Activated T-helper 2 cell treated with anti-CD3 and anti-CD28 coated beads, Interferon-gamma antibody, Interleukin-2, Interleukin-4, amounts not matched to agents 10 μg/mL and 5 μg/mL and 100 μg/mL, durations not matched to agents 14 hours and 24 hours and 36 hours (primary cell): Measurements from ENCODE around the gene NOG. TPM values are rescaled to one million over a fixed set of nuclear protein-coding genes. Genes with fewer than 3 reads are reported as not detected.

Experiments used
- DNase-seq: peaks from one replicate; pipeline ENCODE4 v3.0.0; 2021; ENCODE audit warnings: low spot score
- H3K27ac Mint-ChIP-seq: one replicate; pipeline ENCODE4 v1.8.0; 2021; ENCODE audit warnings: mixed read lengths
- H3K27me3 Mint-ChIP-seq: one replicate; pipeline ENCODE4 v1.8.0; 2021; ENCODE audit warnings: low read depth, mixed read lengths
- H3K36me3 Mint-ChIP-seq: one replicate; pipeline ENCODE4 v1.8.0; 2021; ENCODE audit warnings: low read depth, mixed read lengths
- H3K4me1 Mint-ChIP-seq: one replicate; pipeline ENCODE4 v1.8.0; 2021; ENCODE audit warnings: low read depth, mixed read lengths
- H3K4me3 Mint-ChIP-seq: one replicate; pipeline ENCODE4 v1.8.0; 2021; ENCODE audit warnings: low read depth, mild to moderate bottlenecking, moderate library complexity, mixed read lengths
- H3K9me3 Mint-ChIP-seq: one replicate; pipeline ENCODE4 v1.8.0; 2021; ENCODE audit warnings: mixed read lengths
- intact Hi-C: fragments of 100-400 bp; cut with micrococcal nuclease; formaldehyde crosslinking; loops from one replicate; pipeline ENCODE4 v1.15.1; 2023
- total RNA-seq: library from RNA; stranded (reverse); gene quantifications from 2 replicates; pipeline ENCODE4 v1.2.3, GENCODE V29; 2022

Gene NOG
- not detected in 2 replicates for total RNA-seq

DNA sequence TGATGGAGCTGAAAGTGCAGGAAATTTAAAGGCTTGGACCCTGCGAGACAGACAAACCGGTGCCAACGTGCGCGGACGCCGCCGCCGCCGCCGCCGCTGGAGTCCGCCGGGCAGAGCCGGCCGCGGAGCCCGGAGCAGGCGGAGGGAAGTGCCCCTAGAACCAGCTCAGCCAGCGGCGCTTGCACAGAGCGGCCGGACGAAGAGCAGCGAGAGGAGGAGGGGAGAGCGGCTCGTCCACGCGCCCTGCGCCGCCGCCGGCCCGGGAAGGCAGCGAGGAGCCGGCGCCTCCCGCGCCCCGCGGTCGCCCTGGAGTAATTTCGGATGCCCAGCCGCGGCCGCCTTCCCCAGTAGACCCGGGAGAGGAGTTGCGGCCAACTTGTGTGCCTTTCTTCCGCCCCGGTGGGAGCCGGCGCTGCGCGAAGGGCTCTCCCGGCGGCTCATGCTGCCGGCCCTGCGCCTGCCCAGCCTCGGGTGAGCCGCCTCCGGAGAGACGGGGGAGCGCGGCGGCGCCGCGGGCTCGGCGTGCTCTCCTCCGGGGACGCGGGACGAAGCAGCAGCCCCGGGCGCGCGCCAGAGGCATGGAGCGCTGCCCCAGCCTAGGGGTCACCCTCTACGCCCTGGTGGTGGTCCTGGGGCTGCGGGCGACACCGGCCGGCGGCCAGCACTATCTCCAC is at the start of gene NOG:
TSS of gene NOG (plus strand) at position 54 of the 674 bp plus-strand sequence. CDS start at position 579, 525 bp downstream.
- intact Hi-C loops: loop anchor here (2.0 to 10.0 kb wide), 2 partner anchors 85 to 351 kb away; no protein-coding TSS in a partner anchor
- no peaks in the 10 kb centered on the region for H3K9me3 Mint-ChIP-seq
- H3K27ac Mint-ChIP-seq: no peak within 1 kb of the TSS
- H3K36me3 Mint-ChIP-seq: no peaks in the 10 kb centered on the region
- H3K27me3 Mint-ChIP-seq: peaks cover 62% of the 10 kb centered on the region
- DNase-seq: peak; percentile 24
- H3K4me3 Mint-ChIP-seq: peak within 1 kb of the TSS; percentile 64
- peaks cover 23% of the 10 kb centered on the region for H3K4me1 Mint-ChIP-seq

DNA sequence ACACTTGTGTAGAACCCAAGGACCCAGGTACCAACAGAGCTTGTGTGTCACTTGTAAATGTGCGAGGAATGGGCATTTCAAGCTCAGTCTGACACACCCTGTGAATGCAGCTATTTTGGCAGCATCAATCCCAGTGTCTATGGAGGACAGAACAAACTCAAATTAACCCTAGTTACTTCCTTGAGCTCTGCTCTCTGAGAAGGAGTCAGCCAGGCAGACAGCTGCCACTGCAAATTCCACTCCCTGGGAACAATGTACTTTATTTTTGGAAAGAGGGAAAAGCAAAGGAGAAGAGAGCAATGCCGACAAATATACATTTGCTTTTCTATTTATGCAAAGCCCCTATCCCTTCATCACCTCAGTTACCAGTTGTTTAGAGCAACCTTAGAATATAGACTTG is 48.4 kb upstream of the NOG start:
- Mint-ChIP-seq H3K27ac (no peak overlapping the region), H3K4me1 (no peaks in the 10 kb centered on the region), H3K27me3 (no peaks in the 10 kb centered on the region), H3K4me3 (no peak overlapping the region), H3K36me3 (no peaks in the 10 kb centered on the region), H3K9me3 (no peaks in the 10 kb centered on the region)
- DNase-seq: no peak
- intact Hi-C loops: no loop called here

DNA sequence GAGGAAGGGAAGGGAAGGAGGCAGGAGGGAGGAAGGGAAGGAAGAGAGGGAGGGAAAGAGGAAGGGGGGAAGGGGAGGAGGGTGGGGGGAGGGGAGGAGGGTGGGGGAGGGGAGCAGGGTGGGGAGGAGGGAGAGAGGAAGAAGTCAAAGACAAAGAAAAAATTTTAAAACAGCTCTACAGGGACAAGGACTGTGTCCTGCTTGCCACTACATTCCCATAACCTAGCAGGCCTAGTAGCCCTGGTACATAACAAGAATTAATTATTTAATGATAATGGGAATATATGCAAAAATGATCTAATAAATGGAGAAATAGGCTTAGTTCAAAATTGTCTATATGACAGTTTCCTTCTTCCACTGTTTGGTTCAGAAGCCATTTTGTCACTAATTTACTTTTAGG is 47.6 kb upstream of the NOG start:
- Mint-ChIP-seq H3K4me1 (no peaks in the 10 kb centered on the region), H3K9me3 (no peaks in the 10 kb centered on the region), H3K36me3 (no peaks in the 10 kb centered on the region), H3K27me3 (no peaks in the 10 kb centered on the region), H3K27ac (no peak overlapping the region), H3K4me3 (no peak overlapping the region)
- intact Hi-C loops: no loop called here
- DNase-seq: no peak

DNA sequence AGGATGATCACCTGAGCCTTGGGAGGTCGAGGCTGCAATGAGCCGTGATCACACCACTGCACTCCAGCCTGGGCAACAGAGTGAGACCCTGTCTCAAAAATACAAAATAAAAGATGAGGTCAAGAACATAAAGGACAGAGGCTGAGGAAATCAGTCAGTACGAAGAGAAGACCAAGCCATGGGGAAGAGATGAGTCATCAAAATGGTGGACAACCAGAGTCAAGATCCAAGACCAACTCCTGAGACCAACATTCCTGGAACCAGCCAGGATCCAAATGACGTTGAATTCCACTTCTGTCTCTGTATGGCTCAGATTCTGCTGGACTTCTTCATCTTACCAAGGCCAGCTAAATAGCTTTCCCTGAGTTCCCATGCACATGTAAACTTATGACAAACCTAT is 44.8 kb upstream of the NOG start:
- Mint-ChIP-seq H3K36me3 (no peaks in the 10 kb centered on the region), H3K4me1 (no peaks in the 10 kb centered on the region), H3K9me3 (peaks cover 6% of the 10 kb centered on the region), H3K27ac (no peak overlapping the region), H3K27me3 (no peaks in the 10 kb centered on the region), H3K4me3 (no peak overlapping the region)
- DNase-seq: no peak
- intact Hi-C loops: no loop called here

DNA sequence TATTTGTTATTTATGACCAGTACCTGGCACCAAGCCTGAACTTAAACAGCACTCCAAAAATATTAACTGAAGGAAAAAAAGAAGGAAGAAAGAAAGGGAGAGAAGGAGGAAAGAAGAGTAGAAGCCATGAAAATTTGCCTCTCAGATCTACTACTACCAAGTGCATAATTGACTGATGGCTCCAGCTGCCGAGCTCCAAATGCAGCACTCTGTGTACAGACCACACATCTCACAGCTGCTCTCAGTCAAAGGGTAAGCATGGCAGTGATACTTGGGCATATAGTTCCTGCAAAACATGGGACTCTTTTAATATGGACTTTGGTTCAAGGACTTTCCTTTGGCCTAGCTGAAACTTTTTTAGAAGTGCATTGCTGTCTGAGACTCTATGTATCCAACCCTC is 44.0 kb upstream of the NOG start:
- intact Hi-C loops: no loop called here
- H3K4me3 Mint-ChIP-seq: no peak overlapping the region
- H3K27ac Mint-ChIP-seq: no peak overlapping the region
- no peak for DNase-seq
- no peaks in the 10 kb centered on the region for H3K36me3 Mint-ChIP-seq
- H3K27me3 Mint-ChIP-seq: no peaks in the 10 kb centered on the region
- H3K9me3 Mint-ChIP-seq: peaks cover 6% of the 10 kb centered on the region
- H3K4me1 Mint-ChIP-seq: no peaks in the 10 kb centered on the region

DNA sequence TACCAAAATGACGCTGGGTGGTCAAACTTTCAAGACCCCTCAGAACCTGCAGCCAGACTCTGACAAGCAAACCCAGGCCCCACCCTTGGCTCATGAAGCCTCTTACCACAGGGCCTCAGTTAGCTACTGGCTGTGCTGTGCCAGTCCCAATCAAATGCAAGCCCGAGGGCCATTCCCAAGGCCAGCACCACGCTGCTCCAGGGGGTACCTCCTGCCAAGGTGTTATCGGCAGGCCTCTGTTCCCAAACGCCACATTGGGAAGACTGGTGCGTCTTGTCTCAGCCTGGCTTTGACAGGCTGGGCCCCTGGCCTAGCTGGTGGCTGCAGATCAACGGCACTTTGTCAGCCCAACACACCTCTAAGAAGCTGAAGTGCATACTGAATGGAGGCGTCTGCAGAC is 35.8 kb upstream of the NOG start:
- Mint-ChIP-seq H3K4me1 (no peaks in the 10 kb centered on the region), H3K4me3 (no peak overlapping the region)
- intact Hi-C loops: no loop called here

DNA sequence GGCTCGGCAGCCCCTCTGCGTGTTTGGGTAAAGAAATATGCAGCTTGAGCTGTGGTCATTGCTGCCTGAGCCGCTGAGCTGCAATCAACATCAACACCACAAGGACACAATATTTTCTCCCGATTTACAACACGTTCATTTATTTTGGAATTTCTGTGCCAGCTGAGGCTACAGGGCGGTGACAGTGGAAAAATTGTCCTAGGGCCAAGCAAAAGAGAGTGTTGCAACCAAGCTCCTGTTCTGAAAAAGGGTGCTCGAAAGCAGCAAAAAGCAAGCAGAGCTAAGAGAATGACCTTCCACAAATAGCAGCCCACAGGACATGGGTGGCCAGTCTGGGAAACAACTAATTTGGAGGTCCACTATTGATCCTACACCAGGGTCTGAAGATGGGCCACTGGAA is 35.4 kb upstream of the NOG start:
- Mint-ChIP-seq H3K4me3 (no peak overlapping the region), H3K9me3 (no peaks in the 10 kb centered on the region), H3K4me1 (no peaks in the 10 kb centered on the region), H3K36me3 (no peaks in the 10 kb centered on the region), H3K27me3 (no peaks in the 10 kb centered on the region), H3K27ac (no peak overlapping the region)
- DNase-seq: no peak
- intact Hi-C loops: no loop called here

More for the DNA sequence above, 35.8 kb upstream of the NOG start:
- DNase-seq: no peak
- Mint-ChIP-seq H3K27ac (no peak overlapping the region), H3K36me3 (no peaks in the 10 kb centered on the region), H3K27me3 (no peaks in the 10 kb centered on the region), H3K9me3 (no peaks in the 10 kb centered on the region)

DNA sequence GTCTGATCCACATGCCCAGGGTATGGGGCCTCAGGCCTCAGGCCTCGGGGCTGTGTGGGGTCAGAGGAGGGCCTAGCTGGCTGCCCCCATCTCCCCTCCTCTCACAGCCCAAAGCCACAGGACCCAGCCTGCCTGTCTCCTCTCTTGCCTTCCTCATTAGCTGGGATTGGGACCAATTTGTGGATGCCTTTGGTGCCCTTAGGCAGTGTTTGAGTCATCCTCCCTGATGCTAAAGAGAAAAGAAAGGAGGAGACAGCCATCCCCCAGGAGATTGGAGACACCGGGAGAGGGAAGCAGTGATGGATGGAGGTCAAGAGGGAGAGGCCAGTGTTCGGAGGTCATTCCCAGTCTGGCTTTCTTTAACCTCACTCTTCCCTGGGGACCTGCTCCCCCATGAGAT is 23.3 kb upstream of the NOG start:
- H3K36me3 Mint-ChIP-seq: no peaks in the 10 kb centered on the region
- H3K27me3 Mint-ChIP-seq: peaks cover 3% of the 10 kb centered on the region
- H3K4me3 Mint-ChIP-seq: no peak overlapping the region
- H3K27ac Mint-ChIP-seq: no peak overlapping the region
- DNase-seq: no peak
- no peaks in the 10 kb centered on the region for H3K9me3 Mint-ChIP-seq
- intact Hi-C loops: no loop called here
- no peaks in the 10 kb centered on the region for H3K4me1 Mint-ChIP-seq

DNA sequence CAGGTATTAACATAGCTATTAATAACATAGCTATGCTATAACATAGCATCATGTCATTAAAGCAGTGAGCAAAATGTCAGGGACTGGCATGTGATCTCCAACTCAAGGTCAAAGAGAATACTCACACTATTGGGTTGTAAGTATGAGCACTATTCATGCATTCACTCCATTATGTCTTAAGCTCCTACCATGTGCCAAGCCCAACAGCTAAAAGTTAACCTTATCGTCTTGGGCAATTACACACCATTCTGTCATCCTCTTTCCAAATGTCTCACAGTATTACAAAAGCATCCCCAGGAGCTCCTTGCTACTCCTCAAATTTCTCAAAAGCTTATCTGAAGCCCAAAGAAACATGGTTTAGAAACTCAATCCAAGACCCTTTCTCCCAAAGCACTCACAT is 22.0 kb upstream of the NOG start:
- no peak overlapping the region for H3K27ac Mint-ChIP-seq
- DNase-seq: no peak
- H3K4me1 Mint-ChIP-seq: no peaks in the 10 kb centered on the region
- no peaks in the 10 kb centered on the region for H3K9me3 Mint-ChIP-seq
- no peak overlapping the region for H3K4me3 Mint-ChIP-seq
- intact Hi-C loops: no loop called here
- no peaks in the 10 kb centered on the region for H3K36me3 Mint-ChIP-seq
- H3K27me3 Mint-ChIP-seq: peaks cover 3% of the 10 kb centered on the region

DNA sequence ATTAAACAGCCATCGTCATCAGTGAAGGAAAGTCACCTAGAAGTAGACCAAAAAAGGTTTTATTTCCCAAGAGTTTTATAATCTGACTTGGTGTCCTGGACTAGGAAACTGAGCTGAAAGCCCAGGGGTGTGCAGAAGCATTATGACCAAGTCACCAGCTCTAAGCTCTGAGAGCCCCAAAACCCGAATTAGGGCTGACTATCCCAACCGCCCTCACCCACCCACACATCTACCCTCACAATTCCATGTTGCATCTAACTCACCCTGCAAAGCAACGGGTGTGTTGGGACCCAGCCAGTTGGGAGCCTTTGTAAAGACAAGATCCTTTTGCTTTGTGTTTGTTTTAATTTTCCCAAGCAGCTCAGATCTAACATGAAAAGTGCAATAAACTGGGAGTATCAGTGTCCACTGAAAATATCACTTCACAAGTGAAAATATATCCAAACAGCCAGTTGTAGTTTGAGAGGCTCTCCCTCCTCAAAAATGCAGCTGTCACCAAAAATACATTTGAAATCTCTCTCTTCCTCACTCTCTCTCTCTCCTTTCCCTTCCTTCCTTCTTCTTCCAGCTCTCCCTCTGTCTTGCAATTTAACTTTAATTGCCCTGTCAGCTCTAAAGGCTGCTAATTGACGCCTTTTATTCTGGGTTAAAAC is 16.2 kb upstream of the NOG start:
- no peak overlapping the region for H3K4me3 Mint-ChIP-seq
- no peaks in the 10 kb centered on the region for H3K36me3 Mint-ChIP-seq
- intact Hi-C loops: no loop called here
- H3K27ac Mint-ChIP-seq: no peak overlapping the region
- no peaks in the 10 kb centered on the region for H3K9me3 Mint-ChIP-seq
- no peak for DNase-seq
- peaks cover 18% of the 10 kb centered on the region for H3K27me3 Mint-ChIP-seq
- H3K4me1 Mint-ChIP-seq: no peaks in the 10 kb centered on the region

DNA sequence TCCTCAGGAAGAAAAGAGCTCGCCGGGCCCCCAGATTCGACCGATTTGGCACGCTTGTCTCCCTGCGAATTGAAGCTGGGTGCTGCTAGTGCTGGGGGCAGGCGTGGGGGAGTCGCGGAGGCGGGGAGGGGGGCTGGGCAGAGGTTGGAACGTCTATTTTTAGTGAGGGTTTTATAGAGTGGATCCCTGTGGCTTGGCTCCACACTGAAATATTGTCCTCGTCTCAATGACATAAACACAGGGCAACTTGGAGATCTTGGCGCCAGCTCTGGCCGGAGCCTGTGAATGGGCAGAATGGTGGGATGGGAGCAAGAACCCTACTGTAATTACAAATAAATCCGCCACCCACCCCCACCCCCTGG is 15.7 kb upstream of the NOG start:
- Mint-ChIP-seq H3K36me3 (no peaks in the 10 kb centered on the region), H3K4me1 (no peaks in the 10 kb centered on the region), H3K9me3 (no peaks in the 10 kb centered on the region), H3K27ac (no peak overlapping the region), H3K27me3 (peaks cover 22% of the 10 kb centered on the region), H3K4me3 (no peak overlapping the region)
- intact Hi-C loops: no loop called here
- no peak for DNase-seq

DNA sequence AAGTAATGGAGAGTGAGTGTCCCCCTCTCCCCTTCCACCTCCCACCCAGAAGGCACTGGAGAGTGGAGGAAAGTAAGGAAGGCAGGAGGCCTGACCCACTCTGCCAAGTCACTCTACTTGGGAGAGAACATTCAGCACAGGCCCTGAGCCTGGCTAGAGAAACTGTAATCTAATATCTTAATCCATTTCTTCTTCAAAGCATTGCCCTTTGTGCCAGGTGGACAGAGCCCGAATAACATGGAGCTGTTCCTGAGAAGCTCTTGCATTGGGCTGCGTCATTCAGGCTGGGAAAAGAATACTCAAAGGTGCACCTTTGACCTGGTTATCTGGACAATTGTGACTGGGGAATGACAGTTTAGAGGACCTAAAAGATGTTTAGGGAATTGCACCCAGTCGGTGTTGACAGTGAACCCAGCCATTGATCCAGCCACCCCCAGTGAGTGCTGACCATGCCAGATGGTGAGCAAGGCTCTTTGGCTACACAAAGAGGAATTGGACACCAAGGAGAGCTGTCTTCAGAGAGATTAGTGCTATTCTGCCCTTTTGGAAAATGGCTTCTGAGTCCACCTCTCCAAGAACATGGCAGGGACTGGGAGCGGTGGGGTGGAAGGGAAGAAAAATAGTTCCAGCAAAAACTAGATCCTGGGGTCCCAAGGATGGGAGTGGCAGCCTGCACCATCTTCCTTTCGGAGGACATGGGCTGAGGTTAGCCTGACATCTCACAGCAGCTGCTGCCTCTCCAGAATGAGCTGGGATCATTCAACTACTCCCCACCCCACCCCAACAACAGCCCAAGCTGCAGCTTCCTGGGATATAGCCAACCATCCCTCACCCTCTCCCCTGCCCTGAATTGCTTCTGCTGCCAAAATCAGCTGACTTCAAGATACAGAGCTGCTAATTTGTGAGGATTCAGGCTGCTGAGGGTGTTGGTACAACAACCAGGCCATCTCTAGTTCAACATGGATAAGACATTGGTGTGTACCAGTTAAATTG is 11.6 kb upstream of the NOG start:
- no peak overlapping the region for H3K27ac Mint-ChIP-seq
- H3K4me3 Mint-ChIP-seq: no peak overlapping the region
- peaks cover 33% of the 10 kb centered on the region for H3K27me3 Mint-ChIP-seq
- no peaks in the 10 kb centered on the region for H3K9me3 Mint-ChIP-seq
- no peak for DNase-seq
- intact Hi-C loops: no loop called here
- H3K4me1 Mint-ChIP-seq: no peaks in the 10 kb centered on the region
- no peaks in the 10 kb centered on the region for H3K36me3 Mint-ChIP-seq

DNA sequence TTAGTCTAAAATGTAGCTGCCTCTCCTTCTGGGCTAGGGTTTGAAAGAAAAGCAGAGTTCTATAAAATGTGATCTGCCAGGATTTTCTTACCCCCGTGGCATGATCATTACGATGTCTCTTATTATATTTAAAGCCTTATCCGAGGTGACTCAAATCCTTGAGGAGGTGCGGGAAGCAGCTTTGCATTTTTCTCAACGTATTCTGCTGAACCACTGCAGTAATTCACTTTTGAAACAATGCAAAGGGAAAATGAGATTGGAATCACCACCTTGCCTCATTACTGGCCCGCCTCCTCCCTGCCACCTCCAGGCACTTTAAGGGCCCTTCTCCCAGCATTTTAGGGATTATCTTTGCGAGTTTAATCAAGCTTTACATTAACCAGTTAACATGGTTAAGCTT is 9.7 kb upstream of the NOG start:
- Mint-ChIP-seq H3K9me3 (no peaks in the 10 kb centered on the region), H3K4me3 (no peak overlapping the region), H3K27ac (no peak overlapping the region), H3K27me3 (peaks cover 38% of the 10 kb centered on the region), H3K4me1 (no peaks in the 10 kb centered on the region), H3K36me3 (no peaks in the 10 kb centered on the region)
- intact Hi-C loops: no loop called here
- no peak for DNase-seq
